GM12892 (cell line): ENCODE data around the gene RIC1.

Source experiments
- POLR2A ChIP-seq: IDR thresholded peaks from 2 replicates; pipeline ENCODE4 v1.6.1; 2011; ENCODE audit warnings: low read depth, low read length, control low read depth
- POLR2AphosphoS5 ChIP-seq: IDR thresholded peaks from 2 replicates; pipeline ENCODE4 v1.6.1; 2011; ENCODE audit warnings: low read depth, low read length, control low read depth
- TAF1 ChIP-seq: IDR thresholded peaks from 2 replicates; pipeline ENCODE4 v1.6.1; 2011; ENCODE audit warnings: low read depth, mild to moderate bottlenecking, control low read depth, low read length, borderline replicate concordance

DNA sequence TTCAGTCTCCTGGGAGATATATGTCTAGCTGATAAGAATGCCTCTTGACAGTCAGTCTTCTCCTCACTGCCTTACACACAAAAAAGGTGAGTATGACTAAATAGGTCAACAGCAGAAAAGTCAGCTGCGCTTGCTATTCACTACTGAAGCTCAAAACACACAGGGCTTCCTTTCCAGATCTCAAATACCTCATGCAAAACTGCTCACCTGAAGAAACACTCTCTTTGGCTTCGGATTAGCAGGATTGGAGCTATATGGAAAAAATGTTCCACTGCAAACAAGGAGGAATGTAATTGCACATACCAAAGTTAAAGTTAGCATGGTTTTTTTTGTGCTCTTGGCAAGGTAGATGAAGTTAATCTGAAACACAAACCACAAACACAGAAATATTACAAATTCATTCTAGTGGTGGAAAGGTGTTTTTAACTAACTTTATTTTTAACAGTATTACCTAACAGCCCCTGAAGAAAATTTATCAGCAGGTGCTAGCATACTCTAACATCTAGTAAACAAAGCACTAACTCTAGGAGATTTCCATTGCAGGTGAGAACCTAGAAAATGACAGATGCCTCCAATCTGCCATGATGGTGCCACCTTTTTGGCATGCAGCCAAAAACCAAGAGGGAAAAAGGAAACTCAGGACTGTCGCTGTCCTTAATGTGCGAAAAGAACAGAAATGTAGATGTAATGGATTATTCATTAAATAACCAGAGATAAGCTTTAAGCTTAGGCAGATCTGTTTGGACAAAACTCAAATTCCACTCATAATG is 172.2 kb downstream of the RIC1 start:
- TF ChIP-seq POLR2A (no peak), POLR2AphosphoS5 (no peak), TAF1 (no peak)
